DLD1 (cell line): ENCODE measurements around the gene CREG2.

Experiments
- in situ Hi-C: cut with HindIII; loops from 2 replicates; pipeline ENCODE4 v1.10.0; 2017; ENCODE audit warnings: low sequenced_read_pairs

Gene CREG2

DNA sequence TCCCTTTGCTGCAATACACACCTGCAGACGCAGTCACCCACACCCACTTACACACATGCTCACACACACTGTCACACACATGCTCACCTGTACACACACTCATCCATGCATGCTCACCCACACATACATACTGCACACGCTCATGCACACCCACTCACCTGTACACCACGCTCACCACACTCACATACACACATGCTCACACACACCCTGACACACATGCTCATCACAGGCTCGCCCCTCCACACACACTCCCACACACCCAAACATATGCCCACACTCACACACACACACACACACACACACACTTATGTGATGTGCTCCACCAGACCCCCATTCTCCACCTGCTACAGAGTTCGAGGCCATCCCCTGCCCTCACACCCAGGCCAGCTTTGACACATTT is 22.8 kb upstream of the CREG2 start:
- in situ Hi-C loops: no loop called here

DNA sequence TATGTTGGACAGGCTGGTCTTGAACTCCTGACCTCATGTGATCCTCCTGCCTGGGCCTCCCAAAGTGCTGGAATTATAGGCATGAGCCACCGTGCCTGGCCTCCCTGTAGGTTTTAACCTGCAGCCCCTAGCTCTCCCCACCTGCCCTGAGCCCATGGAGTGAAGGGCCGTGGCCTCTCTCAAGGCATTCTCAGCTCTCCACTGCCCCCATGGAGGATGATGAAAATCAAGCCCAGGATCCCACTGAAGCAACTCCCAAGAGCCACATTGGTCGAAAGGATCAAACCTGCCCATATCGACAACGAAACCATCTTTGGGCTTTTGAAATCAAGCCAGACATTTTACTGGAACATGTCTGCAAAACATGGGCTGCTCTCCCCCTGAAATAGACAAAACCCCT is 22.4 kb upstream of the CREG2 start:
- in situ Hi-C loops: no loop called here

DNA sequence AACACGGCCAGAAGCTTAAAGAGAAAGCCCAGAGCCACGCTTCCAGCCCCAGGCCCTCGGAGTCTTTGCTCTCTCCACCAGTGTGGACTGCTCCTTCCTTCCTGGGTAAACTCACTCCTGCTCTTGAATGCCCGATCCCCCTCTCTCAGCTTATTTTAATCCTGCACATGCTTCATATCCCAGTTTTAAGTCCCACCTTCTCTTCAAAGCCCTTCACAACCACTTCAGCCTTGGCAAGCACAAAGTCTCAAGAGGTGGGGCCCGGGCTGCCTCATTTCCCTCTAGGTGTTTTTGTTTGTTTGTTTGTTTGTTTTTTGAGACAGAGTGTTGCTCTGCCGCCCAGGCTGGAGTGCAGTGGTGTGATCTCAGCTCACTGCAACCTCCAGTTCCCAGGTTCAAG is 21.6 kb upstream of the CREG2 start:
- in situ Hi-C loops: no loop called here

DNA sequence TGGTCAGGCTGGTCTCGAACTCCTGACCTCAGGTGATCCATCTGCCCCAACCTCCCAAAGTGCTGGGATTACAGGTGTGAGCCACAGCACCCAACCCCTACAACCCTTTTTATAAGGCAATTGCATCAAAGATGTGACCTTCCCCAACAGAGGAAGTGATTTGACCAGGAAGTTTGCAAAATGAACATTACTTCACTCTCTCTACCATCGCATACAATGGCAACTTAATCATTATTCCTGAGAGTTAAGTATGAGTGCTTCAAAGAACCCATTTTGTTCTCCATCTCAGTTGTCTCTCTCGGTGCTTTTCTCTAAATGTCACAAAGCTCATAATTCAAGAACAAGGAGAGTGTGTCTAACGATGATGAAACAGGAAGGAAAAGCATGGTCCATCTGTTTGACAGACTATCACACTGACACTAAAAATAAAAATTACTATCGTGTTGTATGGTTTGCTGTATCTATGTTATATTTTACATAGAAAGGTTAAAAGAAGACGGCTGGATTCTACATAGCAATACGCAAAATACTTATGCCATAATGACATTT is 18.1 kb upstream of the CREG2 start:
- in situ Hi-C loops: no loop called here

DNA sequence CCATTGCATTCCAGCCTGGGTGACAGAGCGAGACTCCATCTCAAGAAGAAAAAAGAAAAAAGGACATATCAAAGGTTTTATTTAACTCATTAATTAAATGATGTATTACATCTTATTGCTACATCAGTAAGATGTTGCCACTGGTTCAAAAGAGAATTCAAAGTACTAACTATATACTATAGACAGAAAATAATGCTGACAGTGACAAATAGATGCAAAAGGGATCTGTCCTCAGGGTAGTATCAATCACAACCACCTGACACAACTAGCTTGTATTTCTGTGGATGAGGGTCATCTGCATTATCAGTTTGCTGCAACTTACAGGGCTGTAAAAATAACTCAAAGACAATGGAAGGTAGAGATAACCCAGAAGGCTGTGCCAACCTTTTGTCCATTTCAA is 16.4 kb upstream of the CREG2 start:
- in situ Hi-C loops: no loop called here

DNA sequence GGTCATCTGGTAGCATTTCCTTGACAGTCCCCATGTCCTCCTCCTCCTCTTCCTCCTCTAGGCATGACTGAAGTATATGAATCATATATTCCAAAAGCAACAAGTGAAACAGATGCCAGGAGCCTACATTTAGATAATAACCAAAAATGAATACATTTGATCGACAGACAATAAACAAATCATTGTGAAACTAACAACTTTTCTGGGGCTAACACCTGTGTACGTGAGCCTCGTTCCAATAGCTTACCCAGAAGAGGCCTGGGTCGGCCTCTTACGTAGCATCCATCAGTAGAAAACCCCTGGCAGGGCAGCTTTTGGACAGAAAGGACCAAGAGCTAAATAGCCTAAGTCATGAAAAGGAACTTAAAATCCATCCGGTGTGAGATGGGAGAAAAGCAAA is 15.3 kb upstream of the CREG2 start:
- in situ Hi-C loops: no loop called here

DNA sequence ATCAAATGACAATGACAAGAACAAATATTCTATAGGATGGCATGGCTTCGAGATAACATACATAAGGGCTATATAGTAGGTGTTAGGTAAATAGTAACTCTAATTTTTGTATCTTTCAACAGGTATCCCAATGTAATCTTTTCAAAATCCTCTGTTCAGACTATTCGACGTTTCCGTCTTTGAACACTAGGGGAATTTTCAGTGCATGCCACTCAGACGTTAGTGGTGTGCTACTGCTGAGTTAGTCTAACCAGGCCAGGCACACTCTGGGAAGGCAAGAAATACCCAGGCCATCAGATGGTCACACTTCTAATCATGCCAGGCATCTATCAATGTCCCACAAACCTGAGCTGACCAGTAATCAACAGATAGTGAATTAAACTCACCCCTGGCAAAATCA is 14.6 kb upstream of the CREG2 start:
- in situ Hi-C loops: no loop called here

DNA sequence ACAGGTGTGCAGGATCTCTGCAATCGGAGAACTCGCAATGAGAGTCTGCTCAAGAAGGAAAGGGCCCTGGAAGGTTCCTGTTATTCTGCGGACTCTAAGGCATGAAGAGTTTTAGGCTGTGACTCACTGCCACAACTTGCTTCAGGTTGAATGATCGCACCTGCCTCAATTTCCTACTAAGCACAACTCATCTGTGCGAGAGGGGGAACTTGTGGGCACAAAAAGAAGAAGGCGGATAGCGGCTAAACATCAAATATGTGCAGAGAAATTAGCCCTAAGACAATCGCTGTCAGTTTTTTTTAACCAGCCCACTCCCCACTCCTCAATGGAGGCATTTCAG is 14.0 kb upstream of the CREG2 start:
- in situ Hi-C loops: no loop called here

DNA sequence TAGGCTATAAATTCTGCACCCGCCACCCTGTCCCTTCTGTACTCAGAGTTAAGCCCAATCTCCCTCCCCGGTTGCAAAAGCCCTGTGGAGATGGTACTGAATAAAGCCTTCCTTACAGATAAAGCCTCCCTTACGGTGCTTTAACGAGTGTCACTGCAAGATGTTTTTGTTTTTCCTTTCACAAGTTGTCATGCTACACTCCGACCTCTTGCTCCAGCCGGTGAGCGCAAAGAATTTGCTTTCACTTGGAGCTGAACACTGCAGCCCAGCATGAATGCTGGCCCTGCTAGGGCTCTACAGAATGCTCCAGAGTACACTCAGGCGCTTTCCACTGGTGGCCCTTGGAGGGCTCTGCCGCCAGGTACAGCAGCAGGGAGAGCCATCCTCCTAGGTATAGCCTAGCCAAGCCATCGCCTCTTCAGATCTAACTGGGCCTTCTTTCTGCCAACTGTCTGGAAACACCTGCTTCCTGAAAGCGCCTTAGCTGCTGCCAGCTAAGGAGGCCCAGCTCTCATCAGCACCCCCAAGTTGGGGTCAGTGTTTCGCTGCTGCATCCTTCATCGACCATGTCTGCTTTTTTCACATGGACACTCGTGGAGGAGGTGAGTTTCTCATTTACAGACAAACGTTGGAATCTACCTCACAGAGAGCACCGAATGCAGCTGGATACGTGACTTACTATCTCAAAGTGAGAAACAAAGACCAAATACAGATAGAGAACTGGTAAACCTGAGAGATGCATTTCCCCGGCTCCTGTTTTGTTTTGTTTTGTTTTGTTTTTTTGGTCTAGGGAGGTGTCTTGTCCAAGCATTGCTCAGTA is 13.4 kb upstream of the CREG2 start:
- in situ Hi-C loops: no loop called here

DNA sequence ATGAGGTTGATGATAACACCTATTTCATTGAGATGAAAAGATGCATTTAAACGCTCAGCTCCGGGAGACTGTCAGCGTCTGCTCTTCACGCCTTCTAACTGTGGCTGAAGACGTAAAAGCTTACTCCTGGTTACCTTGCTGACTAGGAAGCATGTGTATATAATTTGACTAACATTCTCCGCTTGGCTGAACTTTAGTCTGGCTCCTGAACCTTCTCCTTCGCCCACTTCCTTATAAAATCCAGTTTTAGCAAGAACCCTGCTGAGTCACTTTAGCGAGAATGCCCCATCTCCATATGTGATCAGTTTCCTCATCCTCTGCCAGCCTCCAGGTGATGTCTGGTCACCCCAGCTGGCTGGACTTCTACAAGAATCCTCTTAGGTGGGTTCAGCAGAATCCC is 12.7 kb upstream of the CREG2 start:
- in situ Hi-C loops: no loop called here

DNA sequence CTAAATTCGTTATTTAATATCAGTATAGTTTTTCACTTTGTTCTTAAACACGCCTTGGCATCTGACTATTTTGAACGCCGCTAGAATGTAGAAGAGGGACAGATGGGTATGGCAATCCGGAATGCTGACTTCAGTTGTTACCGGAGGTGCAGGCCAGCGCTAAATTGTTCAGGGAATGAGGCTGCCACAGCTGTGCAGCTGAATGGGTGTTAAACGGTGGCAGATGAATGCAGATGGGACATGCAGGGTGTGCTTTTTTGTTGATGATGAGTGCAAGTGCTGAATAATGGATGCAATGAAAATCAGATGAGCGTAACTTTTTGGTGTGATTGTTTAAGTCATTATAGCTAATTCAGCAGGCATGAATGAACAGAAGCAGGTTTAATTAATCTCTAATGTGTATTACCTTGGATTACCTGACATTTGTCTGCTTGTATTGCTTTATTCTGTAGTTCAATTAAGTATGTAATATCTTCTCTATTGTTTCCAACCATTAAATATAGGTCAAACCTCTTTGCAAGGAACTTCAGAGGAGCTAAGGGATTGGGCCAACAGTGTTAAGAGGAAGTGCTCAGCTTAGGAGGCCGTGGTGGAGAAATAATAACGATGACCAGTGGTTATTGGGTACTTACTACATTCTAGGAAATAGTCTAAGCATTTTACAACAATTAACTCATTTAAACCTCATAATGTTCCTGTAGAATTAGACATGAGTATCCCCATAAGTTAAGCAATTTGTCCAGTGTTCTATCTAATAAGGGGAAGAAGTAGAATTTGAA is 11.9 kb upstream of the CREG2 start:
- in situ Hi-C loops: no loop called here

DNA sequence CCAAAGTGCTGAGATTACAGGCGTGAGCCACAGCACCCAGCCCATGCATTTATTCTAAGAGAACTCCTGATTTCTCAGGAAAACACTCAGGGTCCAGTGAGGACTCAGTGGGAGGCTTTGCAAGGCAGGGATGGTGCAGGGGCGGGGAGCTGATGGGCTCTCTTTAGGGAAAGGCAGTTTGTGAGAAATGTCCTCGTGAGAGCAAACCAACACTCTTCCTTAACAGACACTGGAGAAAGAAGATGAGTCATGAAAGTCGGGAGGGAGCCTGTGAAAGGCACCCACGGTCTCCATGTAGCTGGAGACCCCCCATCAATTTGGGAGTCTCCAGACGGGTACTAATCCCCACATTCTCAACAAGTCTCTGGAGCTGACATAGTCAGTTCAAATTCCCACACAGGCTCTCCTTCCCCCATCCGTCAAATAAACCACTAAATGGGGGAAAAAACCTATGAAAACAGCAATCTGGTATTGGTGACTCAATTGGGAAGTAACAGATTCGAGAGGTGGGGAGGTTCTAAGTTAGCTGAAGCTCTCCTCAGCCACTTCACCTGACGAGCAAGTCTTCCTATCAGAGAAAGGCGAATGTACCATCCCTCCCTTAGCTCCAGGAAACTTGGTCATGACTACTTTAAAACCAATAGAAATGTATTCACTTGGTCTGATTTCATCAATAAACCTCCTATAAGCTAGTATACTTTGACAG is 11.0 kb upstream of the CREG2 start:
- in situ Hi-C loops: no loop called here

DNA sequence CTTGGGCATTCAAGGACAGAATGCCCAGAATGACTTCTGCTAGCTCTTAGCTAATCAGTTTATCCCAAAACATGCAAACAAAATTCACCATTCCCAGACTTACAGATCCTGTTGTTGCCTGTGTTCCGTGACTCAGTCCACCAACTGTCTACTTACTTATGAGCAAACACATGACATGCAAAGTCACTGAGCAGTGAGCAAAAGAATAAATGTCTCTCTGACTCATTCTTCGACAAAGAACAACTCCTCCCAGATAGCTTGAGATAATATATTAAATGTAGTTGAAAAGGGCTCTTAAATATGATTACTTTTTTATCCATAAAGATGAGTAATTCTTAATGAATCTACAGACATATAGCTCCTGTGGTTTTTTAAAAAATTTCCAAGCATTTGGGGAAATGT is 9.0 kb upstream of the CREG2 start:
- in situ Hi-C loops: no loop called here

DNA sequence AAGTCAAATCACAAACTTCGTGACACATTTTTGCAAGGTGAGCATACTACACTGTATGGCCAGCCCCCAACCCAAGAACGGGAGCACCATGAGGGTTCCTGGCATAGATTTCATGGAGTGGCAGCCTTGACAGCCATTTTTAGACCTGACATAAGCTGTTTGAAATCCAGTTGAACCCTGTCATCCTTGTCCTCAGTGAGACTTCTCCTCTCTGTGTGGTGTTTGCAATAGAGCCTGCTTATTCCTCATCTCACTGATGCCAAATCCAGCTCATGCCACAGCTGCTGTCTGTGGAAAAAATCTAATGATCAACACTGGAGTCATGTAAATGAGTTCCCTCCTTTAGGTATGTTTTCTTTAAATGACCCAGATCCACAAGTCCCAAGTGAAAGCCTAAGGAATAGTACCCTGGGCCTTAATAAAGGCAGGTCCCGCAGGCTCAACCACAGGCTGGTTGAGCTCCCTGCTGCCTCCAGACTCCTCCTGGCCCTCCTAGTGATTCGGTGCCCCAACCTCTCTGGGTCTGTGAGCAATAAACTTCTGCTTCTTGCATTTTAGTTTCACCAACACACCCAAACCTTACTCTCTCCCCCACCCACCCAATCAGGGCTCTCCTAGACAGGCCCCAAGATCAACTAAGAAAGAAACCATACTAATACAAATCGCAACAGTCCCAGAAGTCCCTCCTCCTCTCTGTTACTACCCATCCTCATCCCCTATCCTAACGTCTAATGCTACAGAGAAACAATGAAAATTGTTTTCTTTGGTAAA is 8.4 kb upstream of the CREG2 start:
- in situ Hi-C loops: no loop called here

DNA sequence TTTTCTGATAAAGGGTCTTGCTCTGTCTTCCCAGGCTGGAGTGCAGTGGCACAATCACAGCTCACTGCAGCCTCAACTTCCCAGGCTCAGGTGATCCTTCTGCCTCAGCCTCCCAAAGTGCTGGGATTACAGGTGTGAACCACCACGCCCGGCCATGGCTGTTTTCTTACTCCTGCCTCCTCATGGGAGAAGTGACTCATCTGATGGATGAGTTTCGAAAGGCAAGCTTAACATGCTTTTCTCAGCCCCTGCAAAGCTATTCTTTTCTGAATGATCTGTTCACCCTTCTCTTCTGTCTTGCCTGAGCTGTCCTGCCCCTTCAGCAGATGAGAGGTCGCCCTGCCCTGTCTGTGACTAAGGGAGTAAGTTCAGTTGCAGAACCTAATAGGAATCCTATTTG is 929 bp upstream of the CREG2 start:
- in situ Hi-C loops: no loop called here

DNA sequence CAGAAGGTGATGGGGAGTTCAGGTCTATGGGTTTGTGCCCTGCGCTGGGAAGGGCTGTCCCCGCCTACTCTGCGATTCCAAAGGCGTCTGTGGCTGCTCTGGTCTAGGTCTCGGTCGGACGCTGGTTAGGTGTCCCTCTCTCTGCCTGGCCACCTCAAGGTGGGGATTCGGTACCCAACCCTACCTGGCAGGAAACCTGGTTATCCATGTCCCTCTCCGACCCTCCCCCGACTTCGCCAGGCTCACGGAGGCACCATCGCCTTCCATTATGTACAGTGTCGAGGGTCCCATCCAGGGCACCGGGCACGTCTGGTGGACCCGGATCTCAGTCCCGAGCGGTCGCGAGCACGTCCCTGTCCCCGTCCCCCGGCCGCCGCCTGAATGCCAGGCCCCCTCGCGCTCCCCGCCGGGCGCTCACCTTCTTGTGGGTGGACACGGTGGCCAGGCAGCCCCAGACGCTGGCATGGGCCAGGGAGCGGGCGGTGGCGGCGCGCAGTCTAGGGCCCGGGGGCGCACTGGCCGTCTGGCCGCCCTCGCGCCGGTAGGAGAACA is 628 bp downstream of the CREG2 start:
- in situ Hi-C loops: no loop called here

DNA sequence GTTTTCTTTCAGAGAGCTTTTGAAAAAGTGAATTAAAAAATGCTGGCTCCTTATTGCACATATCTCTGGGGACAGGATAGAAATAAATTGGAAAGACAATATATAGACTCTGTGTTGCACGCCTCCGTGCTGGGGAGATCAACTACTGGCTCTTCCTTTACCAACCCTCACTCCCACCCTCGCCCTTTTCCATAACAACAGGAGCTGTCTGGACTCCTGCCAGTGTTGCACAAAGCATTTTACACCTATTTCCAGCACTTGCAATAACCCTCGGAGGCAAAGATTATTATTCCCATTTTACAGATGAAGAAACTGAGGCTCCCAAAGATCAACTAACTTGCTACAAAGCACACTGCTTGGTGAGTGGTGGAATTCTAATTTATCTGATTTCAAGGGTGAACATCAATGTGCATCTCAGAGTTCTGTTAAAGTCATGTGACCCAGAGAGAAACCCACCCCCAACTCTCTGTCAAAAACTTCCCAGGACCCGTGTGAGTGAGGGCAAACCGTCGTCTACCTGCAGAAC is 4.2 kb downstream of the CREG2 start:
- in situ Hi-C loops: no loop called here

DNA sequence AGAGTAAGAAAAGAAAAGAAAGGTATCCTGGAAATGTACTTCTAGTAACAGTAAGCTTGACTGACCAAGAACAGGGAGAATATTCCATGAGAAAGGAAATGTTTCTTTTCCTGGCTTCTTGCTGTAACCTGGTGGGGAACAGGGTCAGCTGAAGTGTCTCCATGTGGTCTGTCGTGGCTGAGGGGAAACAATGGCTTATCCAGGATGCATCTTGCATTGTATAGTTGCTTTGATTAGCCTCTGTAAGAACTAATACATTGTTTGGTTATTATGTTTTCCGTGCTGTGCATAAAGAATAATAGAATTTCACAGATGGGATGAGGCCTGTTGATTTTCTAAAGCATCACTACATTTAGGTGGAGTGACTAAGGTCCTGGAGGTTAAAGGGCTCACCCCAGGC is 4.9 kb downstream of the CREG2 start:
- in situ Hi-C loops: no loop called here

DNA sequence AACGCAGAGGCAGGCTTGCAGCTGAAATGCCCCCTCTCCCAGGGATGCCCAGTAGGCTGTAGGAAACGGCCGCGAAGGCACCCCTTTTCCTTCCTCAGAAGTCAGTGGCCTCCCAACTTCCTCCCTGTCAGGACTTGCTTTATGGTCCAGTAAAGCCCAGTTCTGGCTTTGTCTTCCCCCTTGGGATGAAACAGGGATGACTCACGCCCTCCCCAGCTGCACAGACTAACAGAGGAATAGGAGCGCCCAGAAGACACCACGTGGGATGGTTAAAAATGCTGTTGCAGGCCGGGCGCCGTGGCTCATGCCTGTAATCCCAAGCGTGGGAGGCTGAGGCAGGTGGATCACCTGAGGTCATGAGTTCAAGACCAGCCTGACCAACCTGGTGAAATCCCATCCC is 6.9 kb downstream of the CREG2 start:
- in situ Hi-C loops: no loop called here

DNA sequence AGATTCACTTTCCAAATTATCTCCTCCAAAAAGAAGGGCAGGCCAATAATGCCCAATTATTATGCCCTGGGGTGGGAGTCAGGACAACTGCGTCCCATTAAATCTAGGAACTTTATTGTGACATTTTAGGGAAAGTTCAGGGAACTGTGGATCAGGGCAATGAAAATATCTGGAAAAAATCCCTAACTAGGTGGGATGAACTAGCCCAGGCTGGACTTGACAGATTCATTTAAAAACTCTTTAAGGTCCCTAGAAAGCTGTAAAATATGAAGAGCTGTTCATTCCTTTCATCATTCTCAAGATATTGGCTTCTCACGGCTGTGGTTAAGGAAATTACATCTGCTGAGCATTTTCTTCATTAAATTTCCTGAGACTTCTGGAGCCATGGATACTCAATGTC is 8.2 kb downstream of the CREG2 start:
- in situ Hi-C loops: no loop called here
